GM23338 (cell line): Measurements from ENCODE around the gene KIF1C. TPM values are rescaled to one million over a fixed set of nuclear protein-coding genes. Genes with fewer than 3 reads are reported as not detected.

ENCODE experiments used
- ATAC-seq: fragments of 200-7000 bp; cut with Tn5 transposase; 3 replicates; pipeline ENCODE4 v1.9.1; 2020
- DNase-seq: peaks from one replicate; pipeline ENCODE4 v3.0.0-alpha.2; 2015; ENCODE audit warnings: low spot score
- H2AFZ ChIP-seq: fragments of 200-600 bp; sonication (generic); 2 replicates; pipeline ENCODE4 v1.8.0; 2016; ENCODE audit warnings: antibody characterized with exemption, mild to moderate bottlenecking, moderate library complexity
- H3F3A ChIP-seq: fragments of 200-600 bp; sonication (generic); replicated peaks from 2 replicates; pipeline ENCODE4 v1.8.0; 2017; ENCODE audit warnings: antibody characterized with exemption, mixed run types, low read depth
- H3K27ac ChIP-seq: fragments of 200-600 bp; sonication (generic); 2 replicates; pipeline ENCODE4 v1.6.1; 2016; ENCODE audit warnings: low read depth
- H3K27me3 ChIP-seq: fragments of 200-600 bp; sonication (generic); 2 replicates; pipeline ENCODE4 v1.8.0; 2016; ENCODE audit warnings: mild to moderate bottlenecking, mixed run types, moderate library complexity; ENCODE audit not compliant: insufficient read depth
- H3K36me3 ChIP-seq: fragments of 200-600 bp; sonication (generic); 2 replicates; pipeline ENCODE4 v1.8.0; 2016; ENCODE audit warnings: mild to moderate bottlenecking; ENCODE audit not compliant: insufficient read depth
- H3K4me1 ChIP-seq: fragments of 200-600 bp; sonication (generic); 2 replicates; pipeline ENCODE4 v1.8.0; 2016; ENCODE audit warnings: mild to moderate bottlenecking, moderate library complexity; ENCODE audit not compliant: insufficient read depth
- H3K4me2 ChIP-seq: fragments of 200-600 bp; sonication (generic); 2 replicates; pipeline ENCODE4 v1.7.1; 2017; ENCODE audit warnings: mixed run types
- H3K4me3 ChIP-seq: fragments of 200-600 bp; sonication (generic); 2 replicates; pipeline ENCODE4 v1.6.1; 2016; ENCODE audit warnings: mixed run types
- H3K79me2 ChIP-seq: fragments of 200-600 bp; sonication (generic); replicated peaks from 2 replicates; pipeline ENCODE4 v1.8.0; 2017; ENCODE audit warnings: mild to moderate bottlenecking; ENCODE audit not compliant: insufficient read depth
- H3K9me2 ChIP-seq: fragments of 200-600 bp; sonication (generic); 2 replicates; pipeline ENCODE4 v1.8.0; 2017; ENCODE audit not compliant: insufficient read depth
- H4K20me1 ChIP-seq: fragments of 200-600 bp; sonication (generic); replicated peaks from 2 replicates; pipeline ENCODE4 v1.8.0; 2017; ENCODE audit warnings: mild to moderate bottlenecking; ENCODE audit not compliant: insufficient read depth
- H3K27ac Mint-ChIP-seq: 2 replicates; pipeline ENCODE4 v1.8.0; 2020; ENCODE audit warnings: inconsistent platforms, mild to moderate bottlenecking, moderate library complexity, mixed read lengths
- H3K27me3 Mint-ChIP-seq: 3 replicates; pipeline ENCODE4 v1.8.0; 2022; ENCODE audit warnings: low read depth, mild to moderate bottlenecking, moderate library complexity, mixed read lengths, inconsistent platforms; ENCODE audit not compliant: insufficient read depth, poor library complexity
- H3K36me3 Mint-ChIP-seq: 3 replicates; pipeline ENCODE4 v1.8.0; 2021; ENCODE audit warnings: low read depth, mild to moderate bottlenecking, inconsistent platforms, moderate library complexity, mixed read lengths
- H3K4me1 Mint-ChIP-seq: 3 replicates; pipeline ENCODE4 v1.8.0; 2020; ENCODE audit warnings: mild to moderate bottlenecking, inconsistent platforms, mixed read lengths
- H3K4me3 Mint-ChIP-seq: 3 replicates; pipeline ENCODE4 v1.8.0; 2021; ENCODE audit warnings: moderate library complexity, mild to moderate bottlenecking, inconsistent platforms, mixed read lengths
- H3K9me3 Mint-ChIP-seq: 3 replicates; pipeline ENCODE4 v1.8.0; 2020; ENCODE audit warnings: moderate library complexity, mild to moderate bottlenecking, inconsistent platforms, mixed read lengths
- CREB1 ChIP-seq: fragments of 250-450 bp; sonication (Bioruptor Pico); IDR thresholded peaks from 2 replicates; pipeline ENCODE4 v1.5.0; 2020; ENCODE audit warnings: low read depth, mild to moderate bottlenecking, moderate library complexity
- EZH2 ChIP-seq: fragments of 200-600 bp; sonication (generic); IDR thresholded peaks from one replicate; pipeline ENCODE4 v1.8.0; 2017; ENCODE audit warnings: antibody characterized with exemption, mild to moderate bottlenecking, low read depth; ENCODE audit not compliant: unreplicated experiment
- EZH2phosphoT487 ChIP-seq: fragments of 200-600 bp; sonication (generic); IDR thresholded peaks from one replicate; pipeline ENCODE4 v1.8.1; 2018; ENCODE audit warnings: antibody characterized with exemption; ENCODE audit not compliant: unreplicated experiment
- JUNB ChIP-seq: IDR thresholded peaks from one replicate; pipeline ENCODE4 v1.6.1; 2016; ENCODE audit warnings: antibody characterized with exemption; ENCODE audit not compliant: unreplicated experiment
- NANOG ChIP-seq: IDR thresholded peaks from 2 replicates; pipeline ENCODE4 v1.6.1; 2016; ENCODE audit warnings: antibody characterized with exemption, borderline replicate concordance
- POLR2AphosphoS5 ChIP-seq: IDR thresholded peaks from 2 replicates; pipeline ENCODE4 v1.6.1; 2016; ENCODE audit warnings: antibody characterized with exemption, low read depth
- STAT1 ChIP-seq: IDR thresholded peaks from one replicate; pipeline ENCODE4 v1.6.1; 2016; ENCODE audit warnings: antibody characterized with exemption; ENCODE audit not compliant: unreplicated experiment
- ZNF114 ChIP-seq: fragments of 250-450 bp; sonication (Bioruptor Pico); IDR thresholded peaks from 2 replicates; pipeline ENCODE4 v1.5.0; 2020; ENCODE audit warnings: mild to moderate bottlenecking, moderate library complexity
- ZNF331 ChIP-seq: fragments of 250-450 bp; sonication (Bioruptor Pico); IDR thresholded peaks from 2 replicates; pipeline ENCODE4 v1.5.0; 2020; ENCODE audit warnings: low read depth, mild to moderate bottlenecking, moderate library complexity
- polyA plus RNA-seq: library from polyadenylated mRNA; unstranded; fragments of >200 nt; fragmentation: Nextera tagmentation; extraction: Ambion mirVana; gene quantifications from 2 replicates; pipeline ENCODE4 v1.2.1, GENCODE V29; 2016
- total RNA-seq: library from RNA; depleted of rRNA; stranded (reverse); fragments of >200 nt; shearing (Covaris generic); gene quantifications from 2 replicates; pipeline ENCODE4 v1.2.3, GENCODE V29; 2014
- TF ChIP-seq, protein P1 (sequence below): IDR thresholded peaks from one replicate; pipeline ENCODE4 v1.6.1; 2018; ENCODE audit warnings: antibody characterized with exemption; ENCODE audit not compliant: unreplicated experiment
- TF ChIP-seq, protein P2 (sequence below): fragments of 250-450 bp; sonication (Bioruptor Pico); IDR thresholded peaks from 2 replicates; pipeline ENCODE4 v1.5.0; 2020; ENCODE audit warnings: mild to moderate bottlenecking, moderate library complexity
- TF ChIP-seq, protein P3 (sequence below): IDR thresholded peaks from 2 replicates; pipeline ENCODE4 v1.6.1; 2016; ENCODE audit warnings: antibody characterized with exemption
- TF ChIP-seq, protein P4 (sequence below), 2 experiments: fragments of 200-600 bp in 1 of 2; sonication (generic) in 1 of 2; conservative IDR thresholded peaks; 2 replicates each; pipeline versions ENCODE4 v1.5.1 to v1.6.1; 2016 to 2017; ENCODE audit warnings: antibody characterized with exemption in 2 of 2, low read depth in 2 of 2, mild to moderate bottlenecking in 2 of 2, moderate library complexity in 1 of 2

KIF1C gene
- total and polyA plus RNA-seq, 2 experiments from 2014 or later = 13.5 to 61.4 TPM

DNA sequence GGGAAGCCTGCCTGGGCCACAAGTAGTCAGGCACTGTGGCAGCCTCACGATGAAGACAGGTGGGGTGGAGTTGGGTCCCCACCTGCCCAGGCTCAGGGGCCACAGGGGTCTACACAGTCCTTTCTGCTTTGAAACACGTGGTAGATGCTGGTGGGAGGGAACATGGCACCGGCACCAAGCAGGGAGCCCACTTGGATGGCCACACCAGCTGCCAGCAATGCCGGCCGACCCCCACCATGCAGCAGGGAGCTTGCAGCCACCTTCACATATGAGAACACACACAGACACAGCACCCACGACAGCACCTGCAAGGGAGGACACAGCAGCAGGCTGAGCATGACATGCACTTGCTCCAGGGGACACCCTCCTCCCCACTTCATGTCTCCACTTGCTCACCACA lies 35.1 kb downstream of the KIF1C start:
- Histone ChIP-seq H3K36me3 (no peaks in the 10 kb centered on the region), H3K4me3 (no peak overlapping the region), H3K4me2 (no peak overlapping the region), H3K79me2 (no peaks in the 10 kb centered on the region), H3K4me1 (no peaks in the 10 kb centered on the region; the same call in 1 of the 2 replicates), H3K27me3 (peaks cover 6% of the 10 kb centered on the region; the same call in 1 of the 2 replicates), H2AFZ (no peak overlapping the region), H3K27ac (no peak overlapping the region), H3K9me2 (no peaks in the 10 kb centered on the region), H3F3A (0 out of 2 replicates have a peak, but pooled peaks cover 5% of the 10 kb centered on the region), H4K20me1 (no peaks in the 10 kb centered on the region)
- peaks cover 19% of the 10 kb centered on the region for H3K27me3 Mint-ChIP-seq
- peaks cover 3% of the 10 kb centered on the region for H3K4me1 Mint-ChIP-seq
- H3K9me3 Mint-ChIP-seq = no peaks in the 10 kb centered on the region; the same call in 2 of the 3 replicates
- H3K4me3 Mint-ChIP-seq = no peak overlapping the region
- DNase-seq (no peak), ATAC-seq (no peak)
- no peak overlapping the region for H3K27ac Mint-ChIP-seq
- no peaks in the 10 kb centered on the region for H3K36me3 Mint-ChIP-seq
- no peak for TF ChIP-seq JUNB
- TF ChIP-seq, protein P1, sequence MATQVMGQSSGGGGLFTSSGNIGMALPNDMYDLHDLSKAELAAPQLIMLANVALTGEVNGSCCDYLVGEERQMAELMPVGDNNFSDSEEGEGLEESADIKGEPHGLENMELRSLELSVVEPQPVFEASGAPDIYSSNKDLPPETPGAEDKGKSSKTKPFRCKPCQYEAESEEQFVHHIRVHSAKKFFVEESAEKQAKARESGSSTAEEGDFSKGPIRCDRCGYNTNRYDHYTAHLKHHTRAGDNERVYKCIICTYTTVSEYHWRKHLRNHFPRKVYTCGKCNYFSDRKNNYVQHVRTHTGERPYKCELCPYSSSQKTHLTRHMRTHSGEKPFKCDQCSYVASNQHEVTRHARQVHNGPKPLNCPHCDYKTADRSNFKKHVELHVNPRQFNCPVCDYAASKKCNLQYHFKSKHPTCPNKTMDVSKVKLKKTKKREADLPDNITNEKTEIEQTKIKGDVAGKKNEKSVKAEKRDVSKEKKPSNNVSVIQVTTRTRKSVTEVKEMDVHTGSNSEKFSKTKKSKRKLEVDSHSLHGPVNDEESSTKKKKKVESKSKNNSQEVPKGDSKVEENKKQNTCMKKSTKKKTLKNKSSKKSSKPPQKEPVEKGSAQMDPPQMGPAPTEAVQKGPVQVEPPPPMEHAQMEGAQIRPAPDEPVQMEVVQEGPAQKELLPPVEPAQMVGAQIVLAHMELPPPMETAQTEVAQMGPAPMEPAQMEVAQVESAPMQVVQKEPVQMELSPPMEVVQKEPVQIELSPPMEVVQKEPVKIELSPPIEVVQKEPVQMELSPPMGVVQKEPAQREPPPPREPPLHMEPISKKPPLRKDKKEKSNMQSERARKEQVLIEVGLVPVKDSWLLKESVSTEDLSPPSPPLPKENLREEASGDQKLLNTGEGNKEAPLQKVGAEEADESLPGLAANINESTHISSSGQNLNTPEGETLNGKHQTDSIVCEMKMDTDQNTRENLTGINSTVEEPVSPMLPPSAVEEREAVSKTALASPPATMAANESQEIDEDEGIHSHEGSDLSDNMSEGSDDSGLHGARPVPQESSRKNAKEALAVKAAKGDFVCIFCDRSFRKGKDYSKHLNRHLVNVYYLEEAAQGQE = no peak
- TF ChIP-seq EZH2 = no peak
- no peak for TF ChIP-seq ZNF114 (CRISPR knock-in tag)
- no peak for TF ChIP-seq ZNF331 (CRISPR knock-in tag)
- TF ChIP-seq, protein P2, sequence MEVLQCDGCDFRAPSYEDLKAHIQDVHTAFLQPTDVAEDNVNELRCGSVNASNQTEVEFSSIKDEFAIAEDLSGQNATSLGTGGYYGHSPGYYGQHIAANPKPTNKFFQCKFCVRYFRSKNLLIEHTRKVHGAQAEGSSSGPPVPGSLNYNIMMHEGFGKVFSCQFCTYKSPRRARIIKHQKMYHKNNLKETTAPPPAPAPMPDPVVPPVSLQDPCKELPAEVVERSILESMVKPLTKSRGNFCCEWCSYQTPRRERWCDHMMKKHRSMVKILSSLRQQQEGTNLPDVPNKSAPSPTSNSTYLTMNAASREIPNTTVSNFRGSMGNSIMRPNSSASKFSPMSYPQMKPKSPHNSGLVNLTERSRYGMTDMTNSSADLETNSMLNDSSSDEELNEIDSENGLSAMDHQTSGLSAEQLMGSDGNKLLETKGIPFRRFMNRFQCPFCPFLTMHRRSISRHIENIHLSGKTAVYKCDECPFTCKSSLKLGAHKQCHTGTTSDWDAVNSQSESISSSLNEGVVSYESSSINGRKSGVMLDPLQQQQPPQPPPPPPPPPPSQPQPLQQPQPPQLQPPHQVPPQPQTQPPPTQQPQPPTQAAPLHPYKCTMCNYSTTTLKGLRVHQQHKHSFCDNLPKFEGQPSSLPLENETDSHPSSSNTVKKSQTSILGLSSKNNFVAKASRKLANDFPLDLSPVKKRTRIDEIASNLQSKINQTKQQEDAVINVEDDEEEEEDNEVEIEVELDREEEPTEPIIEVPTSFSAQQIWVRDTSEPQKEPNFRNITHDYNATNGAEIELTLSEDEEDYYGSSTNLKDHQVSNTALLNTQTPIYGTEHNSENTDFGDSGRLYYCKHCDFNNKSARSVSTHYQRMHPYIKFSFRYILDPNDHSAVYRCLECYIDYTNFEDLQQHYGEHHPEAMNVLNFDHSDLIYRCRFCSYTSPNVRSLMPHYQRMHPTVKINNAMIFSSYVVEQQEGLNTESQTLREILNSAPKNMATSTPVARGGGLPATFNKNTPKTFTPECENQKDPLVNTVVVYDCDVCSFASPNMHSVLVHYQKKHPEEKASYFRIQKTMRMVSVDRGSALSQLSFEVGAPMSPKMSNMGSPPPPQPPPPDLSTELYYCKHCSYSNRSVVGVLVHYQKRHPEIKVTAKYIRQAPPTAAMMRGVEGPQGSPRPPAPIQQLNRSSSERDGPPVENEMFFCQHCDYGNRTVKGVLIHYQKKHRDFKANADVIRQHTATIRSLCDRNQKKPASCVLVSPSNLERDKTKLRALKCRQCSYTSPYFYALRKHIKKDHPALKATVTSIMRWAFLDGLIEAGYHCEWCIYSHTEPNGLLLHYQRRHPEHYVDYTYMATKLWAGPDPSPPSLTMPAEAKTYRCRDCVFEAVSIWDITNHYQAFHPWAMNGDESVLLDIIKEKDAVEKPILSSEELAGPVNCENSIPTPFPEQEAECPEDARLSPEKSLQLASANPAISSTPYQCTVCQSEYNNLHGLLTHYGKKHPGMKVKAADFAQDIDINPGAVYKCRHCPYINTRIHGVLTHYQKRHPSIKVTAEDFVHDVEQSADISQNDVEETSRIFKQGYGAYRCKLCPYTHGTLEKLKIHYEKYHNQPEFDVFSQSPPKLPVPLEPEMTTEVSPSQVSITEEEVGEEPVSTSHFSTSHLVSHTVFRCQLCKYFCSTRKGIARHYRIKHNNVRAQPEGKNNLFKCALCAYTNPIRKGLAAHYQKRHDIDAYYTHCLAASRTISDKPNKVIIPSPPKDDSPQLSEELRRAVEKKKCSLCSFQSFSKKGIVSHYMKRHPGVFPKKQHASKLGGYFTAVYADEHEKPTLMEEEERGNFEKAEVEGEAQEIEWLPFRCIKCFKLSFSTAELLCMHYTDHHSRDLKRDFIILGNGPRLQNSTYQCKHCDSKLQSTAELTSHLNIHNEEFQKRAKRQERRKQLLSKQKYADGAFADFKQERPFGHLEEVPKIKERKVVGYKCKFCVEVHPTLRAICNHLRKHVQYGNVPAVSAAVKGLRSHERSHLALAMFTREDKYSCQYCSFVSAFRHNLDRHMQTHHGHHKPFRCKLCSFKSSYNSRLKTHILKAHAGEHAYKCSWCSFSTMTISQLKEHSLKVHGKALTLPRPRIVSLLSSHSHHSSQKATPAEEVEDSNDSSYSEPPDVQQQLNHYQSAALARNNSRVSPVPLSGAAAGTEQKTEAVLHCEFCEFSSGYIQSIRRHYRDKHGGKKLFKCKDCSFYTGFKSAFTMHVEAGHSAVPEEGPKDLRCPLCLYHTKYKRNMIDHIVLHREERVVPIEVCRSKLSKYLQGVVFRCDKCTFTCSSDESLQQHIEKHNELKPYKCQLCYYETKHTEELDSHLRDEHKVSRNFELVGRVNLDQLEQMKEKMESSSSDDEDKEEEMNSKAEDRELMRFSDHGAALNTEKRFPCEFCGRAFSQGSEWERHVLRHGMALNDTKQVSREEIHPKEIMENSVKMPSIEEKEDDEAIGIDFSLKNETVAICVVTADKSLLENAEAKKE (CRISPR knock-in tag) = no peak
- no peak for TF ChIP-seq POLR2AphosphoS5
- TF ChIP-seq NANOG = no peak
- no peak for TF ChIP-seq EZH2phosphoT487
- TF ChIP-seq, protein P3, sequence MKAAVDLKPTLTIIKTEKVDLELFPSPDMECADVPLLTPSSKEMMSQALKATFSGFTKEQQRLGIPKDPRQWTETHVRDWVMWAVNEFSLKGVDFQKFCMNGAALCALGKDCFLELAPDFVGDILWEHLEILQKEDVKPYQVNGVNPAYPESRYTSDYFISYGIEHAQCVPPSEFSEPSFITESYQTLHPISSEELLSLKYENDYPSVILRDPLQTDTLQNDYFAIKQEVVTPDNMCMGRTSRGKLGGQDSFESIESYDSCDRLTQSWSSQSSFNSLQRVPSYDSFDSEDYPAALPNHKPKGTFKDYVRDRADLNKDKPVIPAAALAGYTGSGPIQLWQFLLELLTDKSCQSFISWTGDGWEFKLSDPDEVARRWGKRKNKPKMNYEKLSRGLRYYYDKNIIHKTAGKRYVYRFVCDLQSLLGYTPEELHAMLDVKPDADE = no peak
- TF ChIP-seq STAT1 = no peak
- TF ChIP-seq CREB1 = no peak
- TF ChIP-seq, protein P4, sequence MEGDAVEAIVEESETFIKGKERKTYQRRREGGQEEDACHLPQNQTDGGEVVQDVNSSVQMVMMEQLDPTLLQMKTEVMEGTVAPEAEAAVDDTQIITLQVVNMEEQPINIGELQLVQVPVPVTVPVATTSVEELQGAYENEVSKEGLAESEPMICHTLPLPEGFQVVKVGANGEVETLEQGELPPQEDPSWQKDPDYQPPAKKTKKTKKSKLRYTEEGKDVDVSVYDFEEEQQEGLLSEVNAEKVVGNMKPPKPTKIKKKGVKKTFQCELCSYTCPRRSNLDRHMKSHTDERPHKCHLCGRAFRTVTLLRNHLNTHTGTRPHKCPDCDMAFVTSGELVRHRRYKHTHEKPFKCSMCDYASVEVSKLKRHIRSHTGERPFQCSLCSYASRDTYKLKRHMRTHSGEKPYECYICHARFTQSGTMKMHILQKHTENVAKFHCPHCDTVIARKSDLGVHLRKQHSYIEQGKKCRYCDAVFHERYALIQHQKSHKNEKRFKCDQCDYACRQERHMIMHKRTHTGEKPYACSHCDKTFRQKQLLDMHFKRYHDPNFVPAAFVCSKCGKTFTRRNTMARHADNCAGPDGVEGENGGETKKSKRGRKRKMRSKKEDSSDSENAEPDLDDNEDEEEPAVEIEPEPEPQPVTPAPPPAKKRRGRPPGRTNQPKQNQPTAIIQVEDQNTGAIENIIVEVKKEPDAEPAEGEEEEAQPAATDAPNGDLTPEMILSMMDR (conservative IDR thresholded peaks at IDR 0.05; ENCODE audit: low read depth in 2 of 2) = no peak
